GM18867 (cell line): ENCODE results near the gene CEP83.
"Not testable (repeated sequence)": the region's sequence is repeated elsewhere in the genome, so short reads cannot be mapped to it uniquely, and the experiment has no call there.

Source experiments
- ATAC-seq: cut with Tn5 transposase; IDR thresholded peaks from one replicate; pipeline ENCODE4 v1.9.1; 2021; ENCODE audit warnings: mild to moderate bottlenecking, moderate library complexity; ENCODE audit not compliant: unreplicated experiment

CEP83 gene

DNA sequence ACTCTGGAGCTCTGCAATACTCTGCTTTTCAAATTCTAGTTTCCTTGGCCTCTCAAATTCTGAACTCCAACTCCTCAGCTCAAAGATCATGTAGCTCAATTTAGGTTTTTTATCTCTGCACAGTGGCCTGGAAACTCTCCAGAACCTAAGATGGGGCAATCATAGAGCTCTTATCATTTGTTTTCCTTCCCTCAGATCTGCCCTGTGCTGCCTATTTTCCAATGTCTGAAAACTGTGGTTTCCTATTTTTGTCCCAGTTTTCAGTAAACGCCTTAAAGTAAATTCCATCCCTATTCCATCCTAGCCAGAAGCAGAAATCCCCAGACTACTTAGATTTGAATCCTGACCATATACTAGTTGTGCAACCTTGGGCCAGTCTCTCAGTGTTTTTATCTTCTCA, 73.2 kb downstream of the CEP83 start:
- ATAC-seq, result no peak

- no peak for ATAC-seq
These were observed 75.6 kb downstream of the CEP83 start for GRCh38 chr12:94384030-94384429.

DNA sequence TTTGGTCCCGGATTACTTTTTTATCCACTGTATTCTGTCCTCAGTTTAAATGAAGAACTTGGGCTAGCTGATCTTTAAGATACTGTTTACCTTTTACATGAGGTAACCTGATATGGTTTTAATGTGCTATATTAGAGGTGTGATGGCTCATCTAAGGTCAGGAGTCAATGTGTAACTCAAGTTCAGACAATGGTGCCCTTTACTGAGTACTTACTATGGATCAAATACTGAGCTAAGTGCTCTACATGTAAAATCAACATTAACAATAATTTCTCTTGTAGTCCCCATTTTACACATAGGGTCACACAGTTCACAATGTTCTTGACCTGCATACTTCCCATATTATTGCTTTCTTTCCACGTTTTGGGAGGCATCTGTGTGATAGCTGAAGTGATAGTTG, 79.2 kb downstream of the CEP83 start:
- ATAC-seq, result no peak

DNA sequence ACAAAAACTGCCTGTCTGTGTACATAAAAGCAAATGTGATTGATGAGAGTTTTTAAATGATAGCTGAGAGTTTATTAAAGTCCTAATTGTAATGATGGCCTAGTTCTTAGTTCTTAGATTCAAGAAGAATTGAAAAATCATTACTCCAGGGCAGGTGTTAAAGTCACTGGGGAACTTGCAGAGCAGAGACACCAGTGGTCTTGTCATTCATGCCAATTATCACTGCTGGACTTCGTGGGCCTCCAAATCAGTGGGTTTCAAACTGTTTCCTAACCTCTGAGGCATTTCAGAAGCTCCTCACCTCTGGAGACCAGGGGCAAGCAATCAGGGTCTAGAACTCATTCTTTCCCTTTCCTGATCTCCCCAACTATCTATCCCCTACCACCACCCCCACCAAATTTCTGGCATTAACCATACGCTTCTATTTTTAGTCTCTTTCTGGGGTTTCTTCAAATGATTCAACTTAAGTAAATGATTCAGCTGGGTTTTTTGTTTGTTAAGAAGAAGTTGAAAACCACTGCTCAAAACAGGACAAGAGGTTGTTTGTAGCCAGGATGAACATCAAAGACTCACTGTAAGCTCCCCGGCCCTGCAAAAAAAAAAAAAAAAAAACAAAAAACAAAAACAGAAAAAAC, 80.1 kb downstream of the CEP83 start:
- ATAC-seq, result no peak

DNA sequence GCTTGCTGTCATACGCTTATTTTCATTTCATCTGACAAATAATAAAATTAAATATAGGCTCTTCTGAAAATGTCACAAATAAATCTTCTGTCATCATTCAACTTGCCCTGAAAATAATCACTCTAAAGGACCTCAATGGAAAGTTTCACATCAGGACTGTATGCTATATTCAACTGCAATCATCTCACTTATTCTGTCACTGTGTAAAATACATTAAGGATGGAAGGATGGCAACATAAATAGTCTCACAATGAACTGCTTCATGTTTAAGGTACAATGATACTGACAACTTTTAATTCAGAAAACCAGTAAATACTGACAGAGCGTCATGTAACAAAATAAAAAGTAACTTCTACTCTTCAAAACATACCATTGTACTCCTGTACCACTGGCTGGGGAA, 82.1 kb downstream of the CEP83 start:
- ATAC-seq, result no peak

- ATAC-seq, result no peak
These were observed 85.5 kb downstream of the CEP83 start for GRCh38 chr12:94374124-94374523.

- peak; percentile 63 for ATAC-seq
These were observed 87.2 kb downstream of the CEP83 start for GRCh38 chr12:94372461-94372860.

DNA sequence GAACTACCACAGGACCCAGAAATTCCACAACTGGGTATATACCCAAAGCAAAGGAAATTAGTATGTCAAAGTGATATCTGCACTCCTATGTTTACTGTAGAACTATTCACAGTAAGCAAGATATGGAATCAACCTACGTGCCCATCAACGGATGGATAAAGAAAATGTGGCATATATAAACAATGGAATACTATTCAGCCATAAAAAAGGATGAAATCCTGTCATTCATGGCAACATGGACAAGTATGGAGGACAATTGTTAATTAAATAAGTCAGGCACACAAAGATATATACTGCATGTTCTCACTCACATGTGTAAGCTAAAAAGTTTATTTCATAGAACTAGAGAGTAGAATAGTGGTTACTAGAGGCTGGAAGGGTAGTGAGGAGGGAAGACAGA, 97.0 kb downstream of the CEP83 start:
- no peak for ATAC-seq

DNA sequence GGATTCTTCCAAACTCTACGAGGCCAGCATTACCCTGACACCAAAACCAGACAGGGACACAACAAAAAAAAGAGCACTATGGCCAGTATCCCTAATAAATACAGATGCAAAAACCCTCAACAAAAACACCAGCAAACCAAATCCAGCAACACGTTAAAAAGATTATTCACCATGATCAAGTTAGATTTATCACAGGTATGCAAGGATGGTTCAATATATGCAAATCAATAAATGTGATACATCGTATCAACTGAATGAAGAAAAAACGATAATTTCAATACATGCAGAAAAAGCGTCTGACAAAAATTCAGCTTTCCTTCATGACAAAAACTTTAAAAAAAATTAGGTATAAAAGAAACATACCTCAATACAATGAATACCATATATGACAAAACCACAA, 99.9 kb downstream of the CEP83 start:
- ATAC-seq, result no peak

- no peak for ATAC-seq
These were observed 106.5 kb downstream of the CEP83 start for GRCh38 chr12:94353130-94353529.

DNA sequence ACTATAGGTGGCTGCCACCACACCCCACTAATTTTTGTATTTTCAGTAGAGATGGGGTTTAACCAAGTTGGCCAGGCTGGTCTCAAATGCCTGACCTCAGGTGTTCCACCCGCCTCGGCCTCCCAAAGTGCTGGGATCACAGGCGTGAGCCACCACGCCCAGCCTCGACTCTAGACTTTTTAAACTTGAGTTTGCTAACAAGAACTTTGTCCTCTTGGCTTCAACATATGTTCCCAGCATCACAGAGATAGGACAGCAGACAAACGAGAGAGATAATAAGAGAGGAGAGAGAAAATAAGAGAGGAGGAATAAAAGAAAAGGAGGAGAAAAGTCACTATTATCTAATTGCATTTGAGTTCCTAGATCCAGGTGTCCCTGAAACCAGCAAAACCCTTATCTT, 119.1 kb downstream of the CEP83 start:
- ATAC-seq, result no peak

DNA sequence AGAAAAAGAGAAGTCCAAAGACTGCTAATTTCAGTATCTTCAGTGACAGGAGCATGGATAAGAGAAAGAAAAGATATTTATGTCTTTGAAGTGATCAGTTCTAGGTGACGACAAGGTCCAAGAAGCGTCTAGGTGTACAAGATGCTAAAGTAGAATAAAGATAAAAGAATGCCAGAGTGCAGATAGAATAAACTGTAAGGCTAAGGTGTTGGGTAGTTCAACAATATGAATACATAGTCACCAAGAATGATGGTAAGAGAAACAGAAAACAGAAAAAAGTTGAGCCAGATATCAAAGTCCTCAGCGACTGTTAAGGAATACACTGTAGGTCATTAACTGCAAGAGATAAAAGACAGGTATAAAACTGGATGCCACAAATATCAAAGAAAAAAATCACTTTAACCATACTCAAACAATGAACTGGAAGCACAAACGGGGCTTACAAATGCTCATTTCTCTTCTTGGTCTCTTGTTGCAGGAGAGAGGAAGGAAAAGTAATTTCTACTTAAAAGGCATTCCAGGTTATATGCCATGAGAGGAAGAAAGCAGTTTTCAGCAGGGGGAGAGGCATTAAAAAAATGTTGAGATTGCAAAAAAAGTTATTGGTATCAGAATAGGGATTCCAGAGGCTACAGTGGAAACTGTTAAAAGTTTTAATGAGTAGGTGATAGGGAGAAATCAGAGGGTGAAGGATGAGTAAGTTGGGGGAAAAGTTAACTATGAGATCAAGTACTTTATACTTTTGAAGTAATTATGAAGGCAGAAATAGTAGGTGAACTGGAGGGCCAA, 121.5 kb downstream of the CEP83 start:
- ATAC-seq, result no peak

GRCh38 chr12:94336211-94336925, 123.3 kb downstream of the CEP83 start:
- ATAC-seq, result no peak

DNA sequence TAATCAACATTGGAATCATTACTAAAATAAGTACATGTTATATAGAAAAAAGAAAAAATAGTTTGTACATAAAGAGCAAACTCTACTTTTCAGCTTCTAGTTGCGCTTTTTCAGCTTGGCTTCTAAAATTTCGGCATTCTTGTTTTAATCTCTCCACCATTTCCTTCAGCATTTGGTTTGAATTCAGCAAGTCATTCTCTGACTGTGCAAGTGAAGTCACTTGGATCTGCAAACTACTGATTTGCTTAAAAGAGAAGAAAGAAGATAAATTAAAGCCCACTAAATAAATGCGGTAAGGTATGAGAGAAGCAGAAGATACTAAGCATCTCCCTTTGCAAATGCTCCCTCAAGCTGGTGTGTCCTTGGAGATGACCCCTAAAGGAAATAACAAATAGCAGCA, 126.3 kb downstream of the CEP83 start:
- no peak for ATAC-seq

- ATAC-seq, result no peak
These were observed 130.3 kb downstream of the CEP83 start for GRCh38 chr12:94329366-94329765.

DNA sequence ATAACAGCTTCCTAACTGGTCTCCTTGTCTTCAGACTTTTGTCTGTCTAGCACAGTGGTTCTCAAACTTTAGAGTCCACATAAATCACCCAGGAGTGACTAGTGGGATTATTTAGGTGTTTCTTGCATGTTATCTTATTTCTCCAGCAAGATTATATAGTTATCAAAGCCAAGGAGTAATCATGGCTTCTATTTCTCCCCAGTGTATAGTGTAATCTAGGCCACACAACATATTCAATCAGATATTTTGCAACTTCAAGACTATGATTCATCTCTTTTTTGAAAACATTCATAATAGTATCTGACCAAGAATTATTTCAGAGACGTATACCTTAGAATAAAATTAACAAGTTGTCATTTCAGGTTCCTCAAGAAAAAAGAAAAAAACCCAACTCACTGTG, 131.9 kb downstream of the CEP83 start:
- no peak for ATAC-seq

DNA sequence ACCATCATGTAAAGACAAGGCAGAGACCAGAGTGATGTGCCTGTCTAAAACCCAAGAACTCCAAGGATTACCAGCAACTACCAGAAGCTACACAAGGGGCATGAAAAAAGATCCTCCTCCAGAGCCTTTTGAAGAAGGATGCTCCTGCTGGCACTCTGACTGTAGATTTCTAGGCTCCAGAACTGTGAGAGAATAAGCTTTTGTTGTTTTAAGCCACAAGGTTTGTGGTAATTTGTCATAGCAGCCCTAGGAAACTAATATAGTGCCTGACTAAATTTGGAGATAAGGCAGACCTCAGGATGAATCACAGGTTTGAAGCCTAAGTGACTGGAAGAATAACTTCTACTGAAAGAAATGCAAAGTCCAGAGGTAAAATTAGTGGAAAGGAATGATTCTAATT, 132.9 kb downstream of the CEP83 start:
- ATAC-seq, result no peak

GRCh38 chr12:94326234-94326633, 133.4 kb downstream of the CEP83 start:
- no peak for ATAC-seq

DNA sequence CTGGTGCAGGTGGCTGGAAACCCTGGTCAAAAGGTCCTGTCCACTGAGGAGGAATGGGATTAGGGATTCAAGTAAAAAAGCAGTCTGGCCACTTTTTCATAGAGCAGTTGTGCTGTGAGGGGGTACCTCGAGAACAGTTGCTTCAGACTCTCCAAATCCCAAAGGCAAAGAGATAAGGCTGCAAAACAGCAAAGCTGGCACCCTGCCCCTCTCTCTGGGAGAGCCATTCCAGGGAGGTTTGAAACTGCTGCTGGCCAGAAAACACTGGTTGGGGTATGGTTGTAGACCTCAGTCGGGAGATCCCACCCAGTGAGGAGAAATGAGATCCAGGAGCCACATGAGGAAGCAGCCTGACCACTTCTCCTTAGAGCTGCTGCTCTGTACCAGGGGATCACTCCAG, 137.3 kb downstream of the CEP83 start:
- no peak for ATAC-seq

GRCh38 chr12:94320109-94320508, 139.6 kb downstream of the CEP83 start:
- no peak for ATAC-seq

GRCh38 chr12:94318181-94318580, 141.5 kb downstream of the CEP83 start:
- no peak for ATAC-seq

- ATAC-seq, result not testable (repeated sequence)
These were observed 143.1 kb downstream of the CEP83 start for GRCh38 chr12:94316600-94316999.
